ENCODE results near the gene YY1.
"Not testable (repeated sequence)": the region's sequence is repeated elsewhere in the genome, so short reads cannot be mapped to it uniquely, and the experiment has no call there.

YY1 gene

GRCh38 chr14:100296106-100296651 is 57.2 kb downstream of the YY1 start:
- no peak for DNase-seq (ENCODE audit: low read depth)

GRCh38 chr14:100296729-100297128 is 57.8 kb downstream of the YY1 start:
- not testable (repeated sequence) for DNase-seq (ENCODE audit: low read depth)

- DNase-seq (ENCODE audit: low read depth), result peak; percentile 89
Observed at GRCh38 chr14:100297320-100298300, 58.7 kb downstream of the YY1 start.

GRCh38 chr14:100298551-100299237 is 59.8 kb downstream of the YY1 start:
- DNase-seq (ENCODE audit: low read depth), result no peak

GRCh38 chr14:100299238-100299560 is 60.3 kb downstream of the YY1 start:
- no peak for DNase-seq (ENCODE audit: low read depth)

GRCh38 chr14:100302616-100303015 is 63.7 kb downstream of the YY1 start:
- DNase-seq (ENCODE audit: low read depth), result no peak

- peak; percentile 21 for DNase-seq (ENCODE audit: low read depth)
Observed at GRCh38 chr14:100303179-100303578, 64.2 kb downstream of the YY1 start.

- DNase-seq (ENCODE audit: low read depth), result no peak
Observed at GRCh38 chr14:100303925-100304324, 65.0 kb downstream of the YY1 start.

- DNase-seq (ENCODE audit: low read depth), result peak; percentile 45
Observed at GRCh38 chr14:100304825-100305323, 65.9 kb downstream of the YY1 start.

GRCh38 chr14:100305324-100306100 is 66.6 kb downstream of the YY1 start:
- DNase-seq (ENCODE audit: low read depth), result no peak

- DNase-seq (ENCODE audit: low read depth), result peak; percentile 84
Observed at GRCh38 chr14:100306101-100306997, 67.4 kb downstream of the YY1 start, which contains the start of gene SLC25A29. SLC25A29 (minus strand) TSS chr14:100306444; CDS start chr14:100306232, 212 bp downstream.

- DNase-seq (ENCODE audit: low read depth), result peak; percentile 32
Observed at GRCh38 chr14:100306998-100307765, 68.2 kb downstream of the YY1 start.

GRCh38 chr14:100307766-100308426 is 69.0 kb downstream of the YY1 start:
- DNase-seq (ENCODE audit: low read depth), result no peak

GRCh38 chr14:100308427-100308792 is 69.5 kb downstream of the YY1 start:
- not testable (repeated sequence) for DNase-seq (ENCODE audit: low read depth)

GRCh38 chr14:100309028-100309737 is 70.2 kb downstream of the YY1 start:
- no peak for DNase-seq (ENCODE audit: low read depth)

- DNase-seq (ENCODE audit: low read depth), result not testable (repeated sequence)
Observed at GRCh38 chr14:100312110-100312876, 73.3 kb downstream of the YY1 start.

GRCh38 chr14:100312877-100313400 is 74.0 kb downstream of the YY1 start:
- no peak for DNase-seq (ENCODE audit: low read depth)

Data from iris pigment epithelial cell (primary cell).